ENCODE measurements around the gene SMAD7. TPM values are rescaled to one million over a fixed set of nuclear protein-coding genes. Genes with fewer than 3 reads are reported as not detected.
A peak's percentile ranks its signal among the peaks of the same experiment; 100 is the strongest.

The SMAD7 gene
- total RNA-seq, 1 experiment from 2014 or later, result 2.1 TPM

- Histone ChIP-seq H4K20me1 (ENCODE audit: insufficient read depth, low read depth, low read length) (peaks cover 4% of the 10 kb centered on the region; the same call in 1 of the 2 replicates), H3K36me3 (ENCODE audit: insufficient read depth, low read length) (no peaks in the 10 kb centered on the region), H3K27ac (ENCODE audit: low read length) (no peak overlapping the region)
Observed at GRCh38 chr18:48952287-48953103, 1.7 kb upstream of the SMAD7 start.

GRCh38 chr18:48951448-48952286 lies 902 bp upstream of the SMAD7 start:
- peak overlapping the region; percentile 80 for H2AFZ ChIP-seq (ENCODE audit: low read length)
- peak overlapping the region; percentile 69 for H3K9ac ChIP-seq (ENCODE audit: low read length)
- DNase-seq, result peak; percentile 91
- H4K20me1 ChIP-seq (ENCODE audit: insufficient read depth, low read depth, low read length), result peaks cover 4% of the 10 kb centered on the region; the same call in 1 of the 2 replicates
- H3K36me3 ChIP-seq (ENCODE audit: insufficient read depth, low read length), result no peaks in the 10 kb centered on the region
- no peaks in the 10 kb centered on the region for H3K79me2 ChIP-seq (ENCODE audit: low read length)
- H3K4me1 ChIP-seq (ENCODE audit: low read length), result peaks cover 45% of the 10 kb centered on the region
- H3K4me2 ChIP-seq (ENCODE audit: low read depth, low read length, poor library complexity, severe bottlenecking), result peak overlapping the region; percentile 94
- no peaks in the 10 kb centered on the region for H3K9me3 ChIP-seq (ENCODE audit: low read length)
- peak overlapping the region; percentile 69 for H3K4me3 ChIP-seq (ENCODE audit: low read length)
- no peak overlapping the region for H3K27ac ChIP-seq (ENCODE audit: low read length)
- no peaks in the 10 kb centered on the region for H3K9me2 ChIP-seq (replicated peaks; ENCODE audit: insufficient read depth, low read length)
- no peaks in the 10 kb centered on the region for H3K27me3 ChIP-seq (ENCODE audit: low read length)

More at GRCh38 chr18:48952287-48953103, 1.7 kb upstream of the SMAD7 start:
- Histone ChIP-seq H3K79me2 (ENCODE audit: low read length) (no peaks in the 10 kb centered on the region), H2AFZ (ENCODE audit: low read length) (peak overlapping the region; percentile 80), H3K9me3 (ENCODE audit: low read length) (no peaks in the 10 kb centered on the region), H3K9ac (ENCODE audit: low read length) (peak overlapping the region; percentile 65), H3K4me1 (ENCODE audit: low read length) (peaks cover 45% of the 10 kb centered on the region), H3K9me2 (replicated peaks; ENCODE audit: insufficient read depth, low read length) (no peaks in the 10 kb centered on the region), H3K4me3 (ENCODE audit: low read length) (peak overlapping the region; percentile 64), H3K4me2 (ENCODE audit: low read depth, low read length, poor library complexity, severe bottlenecking) (peak overlapping the region; percentile 79), H3K27me3 (ENCODE audit: low read length) (no peaks in the 10 kb centered on the region)
- DNase-seq, result peak; percentile 80

- peak; percentile 50 for DNase-seq
- no peaks in the 10 kb centered on the region for H3K9me3 ChIP-seq (ENCODE audit: low read length)
- peak overlapping the region; percentile 49 for H3K9ac ChIP-seq (ENCODE audit: low read length)
- H3K79me2 ChIP-seq (ENCODE audit: low read length), result no peaks in the 10 kb centered on the region
- peak overlapping the region; percentile 58; the same call in 1 of the 2 replicates for H3K4me3 ChIP-seq (ENCODE audit: low read length)
- H3K9me2 ChIP-seq (replicated peaks; ENCODE audit: insufficient read depth, low read length), result no peaks in the 10 kb centered on the region
- peak overlapping the region; percentile 66 for H3K4me2 ChIP-seq (ENCODE audit: low read depth, low read length, poor library complexity, severe bottlenecking)
- no peak overlapping the region for H2AFZ ChIP-seq (ENCODE audit: low read length)
- no peaks in the 10 kb centered on the region for H3K27me3 ChIP-seq (ENCODE audit: low read length)
- H3K4me1 ChIP-seq (ENCODE audit: low read length), result peaks cover 45% of the 10 kb centered on the region
- H3K36me3 ChIP-seq (ENCODE audit: insufficient read depth, low read length), result no peaks in the 10 kb centered on the region
- no peak overlapping the region for H3K27ac ChIP-seq (ENCODE audit: low read length)
- peaks cover 4% of the 10 kb centered on the region; the same call in 1 of the 2 replicates for H4K20me1 ChIP-seq (ENCODE audit: insufficient read depth, low read depth, low read length)
Observed at GRCh38 chr18:48949606-48950535, 894 bp downstream of the SMAD7 start.

DNA sequence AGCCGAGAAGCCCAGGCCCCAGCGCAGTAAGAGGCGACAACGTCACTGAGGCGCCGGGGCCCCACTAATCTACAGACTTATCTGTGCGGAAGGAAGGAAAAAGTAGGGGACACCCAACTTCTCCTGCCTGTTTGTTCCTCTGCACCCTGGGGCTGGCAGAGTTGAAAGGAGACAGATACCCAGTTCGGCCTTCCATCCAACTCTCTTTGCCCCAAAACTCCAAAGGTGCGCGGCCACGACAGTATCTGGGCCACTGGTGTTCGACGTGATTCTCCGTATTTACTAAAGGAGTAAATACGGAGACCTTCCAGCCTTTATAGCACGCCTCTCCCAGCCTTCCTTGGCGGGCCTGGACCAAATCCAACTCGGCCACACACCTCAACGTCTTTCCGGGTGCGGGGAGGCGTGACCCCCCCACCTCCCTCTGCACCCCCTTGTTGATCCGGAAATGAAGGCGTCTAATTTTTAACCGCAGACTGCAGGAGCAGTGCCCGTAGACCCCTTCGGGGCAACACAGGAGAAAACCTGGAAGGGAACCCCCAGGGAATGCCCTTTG lies 1.6 kb downstream of the SMAD7 start:
- Histone ChIP-seq H3K9me2 (replicated peaks; ENCODE audit: insufficient read depth, low read length) (no peaks in the 10 kb centered on the region), H3K4me2 (ENCODE audit: low read depth, low read length, poor library complexity, severe bottlenecking) (peak overlapping the region; percentile 66), H3K4me3 (ENCODE audit: low read length) (peak overlapping the region; percentile 58; the same call in 1 of the 2 replicates), H3K4me1 (ENCODE audit: low read length) (peaks cover 45% of the 10 kb centered on the region), H3K27me3 (ENCODE audit: low read length) (no peaks in the 10 kb centered on the region; the same call in 1 of the 2 replicates), H3K9ac (ENCODE audit: low read length) (no peak overlapping the region), H3K36me3 (ENCODE audit: insufficient read depth, low read length) (no peaks in the 10 kb centered on the region), H4K20me1 (ENCODE audit: insufficient read depth, low read depth, low read length) (peaks cover 4% of the 10 kb centered on the region; the same call in 1 of the 2 replicates), H2AFZ (ENCODE audit: low read length) (no peak overlapping the region), H3K79me2 (ENCODE audit: low read length) (no peaks in the 10 kb centered on the region), H3K9me3 (ENCODE audit: low read length) (no peaks in the 10 kb centered on the region), H3K27ac (ENCODE audit: low read length) (no peak overlapping the region)
- DNase-seq, result no peak

- Histone ChIP-seq H3K9me3 (ENCODE audit: low read length) (no peaks in the 10 kb centered on the region), H3K79me2 (ENCODE audit: low read length) (no peaks in the 10 kb centered on the region), H3K4me1 (ENCODE audit: low read length) (peaks cover 45% of the 10 kb centered on the region), H3K27me3 (ENCODE audit: low read length) (no peaks in the 10 kb centered on the region; the same call in 1 of the 2 replicates), H3K27ac (ENCODE audit: low read length) (no peak overlapping the region), H3K36me3 (ENCODE audit: insufficient read depth, low read length) (no peaks in the 10 kb centered on the region), H2AFZ (ENCODE audit: low read length) (no peak overlapping the region), H3K4me3 (ENCODE audit: low read length) (0 out of 2 replicates have a peak overlapping the region, but pooled peaks have one; percentile 58), H4K20me1 (ENCODE audit: insufficient read depth, low read depth, low read length) (0 out of 2 replicates have a peak, but pooled peaks cover 4% of the 10 kb centered on the region), H3K9me2 (replicated peaks; ENCODE audit: insufficient read depth, low read length) (no peaks in the 10 kb centered on the region), H3K9ac (ENCODE audit: low read length) (no peak overlapping the region), H3K4me2 (ENCODE audit: low read depth, low read length, poor library complexity, severe bottlenecking) (peak overlapping the region; percentile 66)
- DNase-seq, result no peak
Observed at GRCh38 chr18:48948112-48949049, 2.4 kb downstream of the SMAD7 start.

- no peak overlapping the region for H3K4me3 ChIP-seq (ENCODE audit: low read length)
- no peaks in the 10 kb centered on the region for H3K79me2 ChIP-seq (ENCODE audit: low read length)
- H3K9me2 ChIP-seq (replicated peaks; ENCODE audit: insufficient read depth, low read length), result no peaks in the 10 kb centered on the region
- H3K9ac ChIP-seq (ENCODE audit: low read length), result no peak overlapping the region
- H4K20me1 ChIP-seq (ENCODE audit: insufficient read depth, low read depth, low read length), result 0 out of 2 replicates have a peak, but pooled peaks cover 4% of the 10 kb centered on the region
- H2AFZ ChIP-seq (ENCODE audit: low read length), result no peak overlapping the region
- no peak overlapping the region for H3K27ac ChIP-seq (ENCODE audit: low read length)
- H3K4me1 ChIP-seq (ENCODE audit: low read length), result peaks cover 39% of the 10 kb centered on the region
- no peak for DNase-seq
- H3K4me2 ChIP-seq (ENCODE audit: low read depth, low read length, poor library complexity, severe bottlenecking), result no peak overlapping the region
- no peaks in the 10 kb centered on the region for H3K36me3 ChIP-seq (ENCODE audit: insufficient read depth, low read length)
- H3K27me3 ChIP-seq (ENCODE audit: low read length), result no peaks in the 10 kb centered on the region; the same call in 1 of the 2 replicates
- H3K9me3 ChIP-seq (ENCODE audit: low read length), result no peaks in the 10 kb centered on the region
Observed at GRCh38 chr18:48947560-48947959, 3.2 kb downstream of the SMAD7 start.

Data from Karpas-422 (cell line).